ENCODE data around the gene PEX11G. TPM values are rescaled to one million over a fixed set of nuclear protein-coding genes. Genes with fewer than 3 reads are reported as not detected.

PEX11G gene
- total RNA-seq, 1 experiment from 2014 or later, result 2.9 TPM

- TF ChIP-seq, protein P1, sequence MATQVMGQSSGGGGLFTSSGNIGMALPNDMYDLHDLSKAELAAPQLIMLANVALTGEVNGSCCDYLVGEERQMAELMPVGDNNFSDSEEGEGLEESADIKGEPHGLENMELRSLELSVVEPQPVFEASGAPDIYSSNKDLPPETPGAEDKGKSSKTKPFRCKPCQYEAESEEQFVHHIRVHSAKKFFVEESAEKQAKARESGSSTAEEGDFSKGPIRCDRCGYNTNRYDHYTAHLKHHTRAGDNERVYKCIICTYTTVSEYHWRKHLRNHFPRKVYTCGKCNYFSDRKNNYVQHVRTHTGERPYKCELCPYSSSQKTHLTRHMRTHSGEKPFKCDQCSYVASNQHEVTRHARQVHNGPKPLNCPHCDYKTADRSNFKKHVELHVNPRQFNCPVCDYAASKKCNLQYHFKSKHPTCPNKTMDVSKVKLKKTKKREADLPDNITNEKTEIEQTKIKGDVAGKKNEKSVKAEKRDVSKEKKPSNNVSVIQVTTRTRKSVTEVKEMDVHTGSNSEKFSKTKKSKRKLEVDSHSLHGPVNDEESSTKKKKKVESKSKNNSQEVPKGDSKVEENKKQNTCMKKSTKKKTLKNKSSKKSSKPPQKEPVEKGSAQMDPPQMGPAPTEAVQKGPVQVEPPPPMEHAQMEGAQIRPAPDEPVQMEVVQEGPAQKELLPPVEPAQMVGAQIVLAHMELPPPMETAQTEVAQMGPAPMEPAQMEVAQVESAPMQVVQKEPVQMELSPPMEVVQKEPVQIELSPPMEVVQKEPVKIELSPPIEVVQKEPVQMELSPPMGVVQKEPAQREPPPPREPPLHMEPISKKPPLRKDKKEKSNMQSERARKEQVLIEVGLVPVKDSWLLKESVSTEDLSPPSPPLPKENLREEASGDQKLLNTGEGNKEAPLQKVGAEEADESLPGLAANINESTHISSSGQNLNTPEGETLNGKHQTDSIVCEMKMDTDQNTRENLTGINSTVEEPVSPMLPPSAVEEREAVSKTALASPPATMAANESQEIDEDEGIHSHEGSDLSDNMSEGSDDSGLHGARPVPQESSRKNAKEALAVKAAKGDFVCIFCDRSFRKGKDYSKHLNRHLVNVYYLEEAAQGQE (IDR thresholded peaks at IDR 0.05; ENCODE audit: insufficient read depth in 1 of 2, low read depth in 2 of 2, low read length in 1 of 2), result no peak
Measured at GRCh38 chr19:7467009-7467989, 21.5 kb downstream of the PEX11G start (continued).

DNA sequence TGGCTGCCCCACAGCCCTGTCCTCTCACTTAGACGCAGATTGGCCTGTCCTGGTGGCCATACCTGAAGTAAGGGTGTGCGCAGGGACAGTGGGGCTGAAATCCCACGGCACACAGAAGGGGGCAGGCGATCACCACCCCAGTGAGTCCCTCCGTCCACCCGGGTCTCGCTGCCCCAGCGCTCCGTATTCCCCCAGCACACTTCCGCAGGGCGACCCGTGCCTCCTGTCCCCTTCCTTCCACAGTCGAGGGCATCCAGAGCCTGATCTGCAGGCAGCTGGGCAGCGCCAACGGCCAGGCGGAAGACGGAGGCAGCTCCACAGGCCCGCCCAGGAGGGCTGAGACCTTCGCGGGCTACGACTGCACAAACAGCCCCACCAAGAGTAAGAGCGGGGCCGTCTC lies 25.3 kb downstream of the PEX11G start:
- intact Hi-C loops (cut with micrococcal nuclease; ENCODE audit: unreplicated experiment), result no loop called here
- Histone ChIP-seq H3K27ac (ENCODE audit: low read length) (no peak overlapping the region), H3K4me3 (ENCODE audit: low read depth in 2 of 2, low read length in 2 of 2) (no peak overlapping the region), H3K4me1 (ENCODE audit: control insufficient read depth, insufficient read depth, low read length) (no peaks in the 10 kb centered on the region), H3K36me3 (ENCODE audit: control insufficient read depth, insufficient read depth, low read length) (no peaks in the 10 kb centered on the region), H3K9me3 (ENCODE audit: control insufficient read depth, insufficient read depth, low read depth, low read length) (no peaks in the 10 kb centered on the region), H3K27me3 (ENCODE audit: control insufficient read depth, insufficient read depth, low read length) (no peaks in the 10 kb centered on the region)
- POLR2A ChIA-PET, result no interaction called here
- BruUV-seq (replicated peaks), result no TSS peak
- in situ Hi-C loops (cut with HindIII; ENCODE audit: low pct_unique_long_range_greater_than_20kb, low sequenced_read_pairs), result no loop called here
- no peak for DNase-seq (ENCODE audit: low read depth, low spot score)
- TF ChIP-seq TCF7L2 (IDR thresholded peaks at IDR 0.05; ENCODE audit: low read depth, low read length) (no peak), SIN3A (IDR thresholded peaks at IDR 0.05; ENCODE audit: borderline replicate concordance, insufficient read depth, low read depth, low read length) (no peak)
- TF ChIP-seq, protein P1 (IDR thresholded peaks at IDR 0.05; ENCODE audit: insufficient read depth in 1 of 2, low read depth in 2 of 2, low read length in 1 of 2), result no peak
- TF ChIP-seq, protein P2, sequence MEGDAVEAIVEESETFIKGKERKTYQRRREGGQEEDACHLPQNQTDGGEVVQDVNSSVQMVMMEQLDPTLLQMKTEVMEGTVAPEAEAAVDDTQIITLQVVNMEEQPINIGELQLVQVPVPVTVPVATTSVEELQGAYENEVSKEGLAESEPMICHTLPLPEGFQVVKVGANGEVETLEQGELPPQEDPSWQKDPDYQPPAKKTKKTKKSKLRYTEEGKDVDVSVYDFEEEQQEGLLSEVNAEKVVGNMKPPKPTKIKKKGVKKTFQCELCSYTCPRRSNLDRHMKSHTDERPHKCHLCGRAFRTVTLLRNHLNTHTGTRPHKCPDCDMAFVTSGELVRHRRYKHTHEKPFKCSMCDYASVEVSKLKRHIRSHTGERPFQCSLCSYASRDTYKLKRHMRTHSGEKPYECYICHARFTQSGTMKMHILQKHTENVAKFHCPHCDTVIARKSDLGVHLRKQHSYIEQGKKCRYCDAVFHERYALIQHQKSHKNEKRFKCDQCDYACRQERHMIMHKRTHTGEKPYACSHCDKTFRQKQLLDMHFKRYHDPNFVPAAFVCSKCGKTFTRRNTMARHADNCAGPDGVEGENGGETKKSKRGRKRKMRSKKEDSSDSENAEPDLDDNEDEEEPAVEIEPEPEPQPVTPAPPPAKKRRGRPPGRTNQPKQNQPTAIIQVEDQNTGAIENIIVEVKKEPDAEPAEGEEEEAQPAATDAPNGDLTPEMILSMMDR (IDR thresholded peaks at IDR 0.05), result no peak
- ATAC-seq, result no peak; the same call in 1 of the 2 replicates
- CTCF ChIA-PET, result no interaction called here
